Measurements from ENCODE around the gene CEP72.

- TF ChIP-seq POLR2A (IDR thresholded peaks at IDR 0.05; ENCODE audit: low read depth) (no peak), EP300 (IDR thresholded peaks at IDR 0.05) (no peak), CTCF (IDR thresholded peaks at IDR 0.05) (no peak)
Measured at GRCh38 chr5:644971-645370, 32.8 kb downstream of the CEP72 start.

All from esophagus muscularis mucosa (tissue), 4 donors.